NCI-H1436 (cell line): ENCODE measurements around the gene ZNF668.
"Not testable (repeated sequence)": the region's sequence is repeated elsewhere in the genome, so short reads cannot be mapped to it uniquely, and the experiment has no call there.

ENCODE experiments used
- DNase-seq: peaks from one replicate; lab custom pipeline; 2025; lab: John Stamatoyannopoulos, UW

ZNF668 gene

GRCh38 chr16:31055613-31056012, 18.4 kb downstream of the ZNF668 start:
- no peak for DNase-seq

- no peak for DNase-seq
Measured at GRCh38 chr16:31052114-31052513, 21.9 kb downstream of the ZNF668 start.

- no peak for DNase-seq
Measured at GRCh38 chr16:31050280-31051030, 23.6 kb downstream of the ZNF668 start.

- DNase-seq: no peak
Measured at GRCh38 chr16:31043898-31044481, 30.1 kb downstream of the ZNF668 start.

- no peak for DNase-seq
Measured at GRCh38 chr16:31043352-31043751, 30.7 kb downstream of the ZNF668 start.

- no peak for DNase-seq
Measured at GRCh38 chr16:31042866-31043265, 31.2 kb downstream of the ZNF668 start.

GRCh38 chr16:31038993-31039392, 35.0 kb downstream of the ZNF668 start:
- no peak for DNase-seq

GRCh38 chr16:31036691-31037090, 37.3 kb downstream of the ZNF668 start:
- DNase-seq: no peak

GRCh38 chr16:31033709-31034492, 40.1 kb downstream of the ZNF668 start:
- peak; percentile 76 for DNase-seq

- DNase-seq: peak; percentile 91
Measured at GRCh38 chr16:31032736-31033708, 41.0 kb downstream of the ZNF668 start, which contains the start of gene STX4. STX4 (plus strand) TSS chr16:31033558; CDS start chr16:31033806, 248 bp downstream.

- no peak for DNase-seq
Measured at GRCh38 chr16:31031276-31031675, 42.8 kb downstream of the ZNF668 start.

GRCh38 chr16:31029272-31029671, 44.8 kb downstream of the ZNF668 start:
- DNase-seq: no peak

GRCh38 chr16:31025339-31025738, 48.7 kb downstream of the ZNF668 start:
- no peak for DNase-seq

GRCh38 chr16:31023627-31024226, 50.3 kb downstream of the ZNF668 start:
- DNase-seq: no peak

- no peak for DNase-seq
Measured at GRCh38 chr16:31023252-31023602, 50.8 kb downstream of the ZNF668 start.

GRCh38 chr16:31022544-31023251, 51.3 kb downstream of the ZNF668 start:
- DNase-seq: no peak

- DNase-seq: no peak
Measured at GRCh38 chr16:31020536-31020935, 53.5 kb downstream of the ZNF668 start.

- DNase-seq: not testable (repeated sequence)
Measured at GRCh38 chr16:31017756-31018155, 56.3 kb downstream of the ZNF668 start.

- no peak for DNase-seq
Measured at GRCh38 chr16:31016018-31016417, 58.0 kb downstream of the ZNF668 start.

GRCh38 chr16:31013292-31013691, 60.7 kb downstream of the ZNF668 start:
- not testable (repeated sequence) for DNase-seq

- DNase-seq: not testable (repeated sequence)
Measured at GRCh38 chr16:31011815-31012214, 62.2 kb downstream of the ZNF668 start.
